GOT3 (cell line): ENCODE results near the gene DEFB123.

Experiments
- DNase-seq: peaks from one replicate; lab custom pipeline; 2025; ENCODE audit warnings: mixed read lengths; lab: John Stamatoyannopoulos, UW

DEFB123 gene

GRCh38 chr20:31474097-31474436 lies 33.6 kb downstream of the DEFB123 start:
- DNase-seq, result no peak

DNA sequence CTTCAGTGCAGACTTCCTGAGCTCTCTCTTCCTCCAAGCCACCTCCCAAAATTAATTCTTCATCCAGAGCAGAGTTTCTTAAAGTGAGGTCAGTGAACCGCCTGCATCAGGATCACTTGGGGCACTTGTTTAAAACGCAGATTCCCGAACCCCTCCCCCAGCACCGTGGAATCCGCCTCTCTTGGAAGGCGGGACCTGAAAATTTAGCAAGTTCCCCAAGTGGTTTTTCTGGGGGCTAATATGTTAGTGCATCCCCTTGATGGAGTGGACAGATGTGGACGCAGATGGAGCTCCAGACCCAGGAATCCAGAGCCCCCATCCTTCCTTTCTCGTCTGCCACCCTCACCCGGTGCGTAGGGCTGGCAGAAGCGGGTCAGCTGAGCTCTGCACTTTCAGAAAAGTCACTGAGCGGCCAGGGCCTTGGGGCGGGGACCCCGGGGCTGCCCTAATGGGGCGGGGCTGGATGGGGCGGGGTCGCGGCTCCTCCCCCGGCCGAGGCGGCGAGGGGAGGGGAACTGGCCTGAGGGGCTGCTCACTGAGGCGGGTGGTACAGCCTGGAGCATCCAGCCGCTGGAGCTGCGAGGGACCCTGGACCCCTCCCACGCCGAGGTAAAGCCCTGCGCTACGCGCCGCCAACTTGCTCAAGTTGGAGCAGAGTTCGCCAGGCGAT lies 34.5 kb downstream of the DEFB123 start, which contains the start of the genes DEFB124 and REM1:
DEFB124 (minus strand) TSS at position 370 of the 670 bp plus-strand sequence. CDS start 2,114 bp downstream, outside the sequence.
REM1 (plus strand) TSS at position 531 of the 670 bp plus-strand sequence. CDS start 1,158 bp downstream, outside the sequence.
- no peak for DNase-seq

DNA sequence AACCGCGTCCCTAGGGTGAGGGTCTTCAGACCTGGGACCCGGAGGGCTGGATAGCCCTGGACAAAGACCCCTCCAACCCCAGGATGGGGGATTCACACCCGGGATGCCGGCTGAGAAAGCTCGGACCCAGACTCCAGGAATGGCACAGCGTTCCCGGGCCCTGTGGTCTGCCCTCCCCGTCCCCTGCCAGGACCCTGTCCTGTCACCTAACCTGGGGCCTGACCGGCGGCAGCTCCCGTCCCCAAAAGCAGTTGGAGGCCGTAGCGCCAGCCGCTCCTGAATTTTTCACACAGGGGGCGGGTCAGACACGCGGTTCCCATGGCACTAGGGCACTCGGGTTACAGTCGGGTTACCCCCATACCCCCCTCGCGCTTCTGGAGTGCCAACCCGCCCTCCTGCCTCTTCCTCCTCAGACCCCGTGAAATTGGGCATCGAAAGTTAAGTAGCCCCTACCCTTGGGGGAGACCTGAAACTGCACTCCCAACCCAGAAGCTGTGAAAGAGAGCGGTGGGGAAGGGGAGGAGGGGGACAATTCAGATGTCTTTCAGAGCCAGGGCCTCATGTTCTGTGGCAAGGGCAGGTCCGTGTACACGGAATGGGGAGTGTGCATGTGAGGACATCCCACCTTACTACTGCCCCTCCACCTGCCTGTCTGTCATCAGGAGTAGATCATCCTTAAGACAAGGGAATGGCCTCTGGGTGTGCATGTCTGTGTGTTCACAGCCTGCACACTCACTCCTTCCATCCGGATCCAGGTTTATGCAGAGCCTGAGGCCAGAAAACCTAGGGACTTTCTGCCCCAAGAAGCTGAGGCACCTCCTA lies 35.3 kb downstream of the DEFB123 start:
- DNase-seq, result no peak

DNA sequence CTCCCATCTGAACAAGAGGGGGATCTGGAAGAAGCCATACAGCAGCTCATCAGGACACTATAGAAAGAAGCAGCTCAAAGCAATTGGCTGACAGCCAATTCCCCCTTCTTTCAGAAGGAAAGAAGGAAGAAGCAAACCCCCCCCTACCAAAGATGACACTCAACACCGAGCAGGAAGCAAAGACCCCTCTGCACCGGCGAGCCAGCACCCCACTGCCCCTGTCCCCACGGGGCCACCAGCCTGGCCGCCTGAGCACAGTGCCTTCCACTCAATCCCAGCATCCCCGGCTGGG lies 35.8 kb downstream of the DEFB123 start:
- DNase-seq, result no peak

DNA sequence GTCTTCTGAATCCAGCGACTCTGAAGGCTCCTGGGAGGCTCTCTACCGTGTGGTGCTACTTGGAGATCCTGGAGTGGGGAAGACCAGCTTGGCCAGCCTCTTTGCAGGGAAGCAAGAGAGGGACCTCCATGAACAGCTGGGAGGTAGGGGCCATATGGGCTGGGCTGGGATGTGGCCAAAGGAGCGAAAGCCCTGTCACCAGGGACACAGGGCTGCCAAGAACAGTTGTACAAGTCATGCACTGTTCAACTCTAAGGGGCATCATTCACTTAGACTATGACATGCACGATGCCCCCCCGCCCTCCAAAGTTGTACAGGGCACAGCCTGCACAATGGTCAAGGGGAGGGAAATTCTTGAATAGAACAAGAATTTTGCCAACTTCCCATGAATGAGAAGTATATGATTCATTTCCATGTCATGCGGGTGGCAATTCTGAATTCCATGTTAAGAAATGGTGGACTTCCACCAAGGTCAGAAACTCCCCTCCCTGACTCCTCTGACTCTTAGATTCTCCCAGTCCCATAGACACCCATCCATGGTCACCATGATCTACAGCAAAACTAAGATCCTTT lies 36.3 kb downstream of the DEFB123 start:
- DNase-seq, result no peak

DNA sequence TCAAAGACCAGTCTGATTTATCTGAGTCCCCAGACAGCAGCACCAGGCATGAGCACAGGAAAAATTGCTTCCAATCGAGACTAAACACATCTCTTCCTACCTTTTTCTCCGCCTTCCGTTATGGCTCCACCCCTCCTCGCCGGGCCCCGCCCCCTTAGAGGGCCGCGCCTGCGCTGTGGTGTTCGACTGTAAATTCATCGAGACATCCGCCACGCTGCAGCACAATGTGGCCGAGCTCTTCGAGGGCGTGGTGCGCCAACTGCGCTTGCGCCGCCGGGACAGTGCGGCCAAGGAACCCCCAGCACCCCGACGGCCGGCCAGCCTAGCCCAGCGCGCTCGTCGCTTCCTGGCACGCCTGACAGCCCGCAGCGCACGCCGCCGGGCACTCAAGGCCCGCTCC lies 43.6 kb downstream of the DEFB123 start:
- DNase-seq, result no peak

DNA sequence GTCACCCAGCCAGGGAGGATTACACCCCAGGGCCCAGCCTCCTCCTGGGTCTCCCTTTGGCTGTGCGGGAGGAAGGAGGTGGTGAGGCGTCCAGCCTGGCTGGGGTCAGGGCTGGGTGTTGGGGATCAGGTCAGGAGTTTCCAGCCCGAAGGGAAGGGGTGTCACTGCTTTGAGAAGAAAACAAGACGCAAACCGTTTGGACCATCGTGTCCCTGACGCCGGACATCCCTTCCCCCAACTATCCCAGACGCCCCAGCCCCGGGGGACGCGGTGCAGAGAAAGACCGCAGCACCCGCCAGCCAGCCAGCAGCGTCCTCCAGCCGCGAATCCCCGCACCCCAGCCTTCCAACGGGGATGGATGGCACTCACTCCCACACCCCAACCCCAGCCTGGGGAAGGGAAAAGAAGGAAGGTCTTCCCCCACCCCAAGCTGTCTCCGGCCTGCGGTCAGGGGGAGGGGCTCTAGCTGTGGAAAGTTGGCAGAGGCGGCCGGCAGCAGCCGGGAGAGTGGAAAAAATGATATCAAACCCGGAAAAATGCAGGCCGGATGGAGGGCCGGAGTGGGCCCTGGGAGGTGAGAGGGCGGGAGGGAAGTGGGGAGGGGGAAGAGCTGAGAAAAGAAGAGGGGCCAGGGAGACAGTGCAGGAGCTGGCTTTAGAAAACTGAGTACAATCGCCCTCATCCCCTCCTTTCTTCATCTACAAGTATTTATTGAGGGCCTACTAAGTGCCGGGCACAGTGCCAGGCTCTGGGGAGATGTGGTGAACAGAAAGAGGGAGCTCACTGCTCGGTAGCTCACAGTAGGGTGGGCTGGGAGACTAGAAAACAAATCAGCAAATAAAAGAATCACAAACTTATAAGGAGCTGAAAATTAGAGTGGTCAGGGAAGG lies 45.3 kb downstream of the DEFB123 start:
- DNase-seq, result no peak

DNA sequence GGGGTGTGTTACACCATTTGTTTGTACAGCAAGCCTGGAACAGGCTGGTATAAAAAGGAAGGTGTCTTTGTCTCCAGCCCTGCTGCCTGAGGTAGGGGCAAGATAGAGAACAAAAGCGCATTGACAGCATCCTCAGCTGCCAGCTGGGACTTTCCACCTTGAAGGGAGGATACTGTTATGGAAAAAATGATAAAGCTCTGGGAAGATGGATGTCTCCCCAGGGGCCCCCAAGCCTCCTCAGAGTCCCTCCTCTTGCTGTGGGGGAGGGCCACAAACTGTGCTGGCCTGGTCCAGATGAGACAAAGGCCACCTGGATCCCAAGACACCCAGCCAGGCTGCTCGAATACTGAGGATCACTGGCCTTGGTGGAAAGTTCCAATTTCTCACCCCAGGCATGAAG lies 47.7 kb downstream of the DEFB123 start:
- DNase-seq, result no peak

DNA sequence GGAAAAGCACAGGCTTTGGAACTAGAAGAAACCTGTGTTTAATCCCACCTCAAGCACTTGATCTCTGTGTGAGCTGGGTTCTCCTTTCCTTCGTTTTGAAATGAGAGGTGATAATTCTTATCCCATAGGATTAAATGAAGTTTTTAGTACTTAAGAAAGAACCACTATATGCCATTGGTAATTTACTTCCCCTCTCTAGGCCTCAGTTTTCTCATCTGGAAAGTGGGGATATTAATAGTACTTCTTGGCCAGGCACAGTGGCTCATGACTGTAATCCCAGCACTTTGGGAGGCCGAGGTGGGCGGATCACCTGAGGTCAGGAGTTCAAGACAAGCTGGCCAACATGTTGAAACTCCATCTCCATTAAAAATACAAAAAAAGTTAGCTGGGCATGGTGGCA lies 48.7 kb downstream of the DEFB123 start:
- no peak for DNase-seq

GRCh38 chr20:31490752-31491151 lies 50.3 kb downstream of the DEFB123 start:
- no peak for DNase-seq

DNA sequence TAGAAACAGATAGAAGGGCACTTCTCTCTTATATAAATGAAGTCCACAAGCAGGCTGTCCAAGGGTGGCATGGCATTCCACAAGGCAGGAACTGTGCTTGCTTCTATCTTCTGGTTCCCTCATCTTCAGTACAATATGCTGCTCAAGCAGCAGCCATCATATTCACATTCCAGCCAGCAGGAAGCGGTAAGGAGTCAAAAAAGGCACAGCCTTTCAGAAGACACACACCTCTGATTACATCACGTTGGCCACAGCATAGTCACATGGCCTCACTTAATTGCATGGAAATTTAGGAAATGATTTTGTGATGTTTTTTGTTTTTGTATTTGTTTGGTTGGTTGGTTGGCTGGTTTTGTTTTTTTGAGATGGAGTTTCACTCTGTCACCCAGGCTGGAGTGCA lies 53.7 kb downstream of the DEFB123 start:
- DNase-seq, result no peak

DNA sequence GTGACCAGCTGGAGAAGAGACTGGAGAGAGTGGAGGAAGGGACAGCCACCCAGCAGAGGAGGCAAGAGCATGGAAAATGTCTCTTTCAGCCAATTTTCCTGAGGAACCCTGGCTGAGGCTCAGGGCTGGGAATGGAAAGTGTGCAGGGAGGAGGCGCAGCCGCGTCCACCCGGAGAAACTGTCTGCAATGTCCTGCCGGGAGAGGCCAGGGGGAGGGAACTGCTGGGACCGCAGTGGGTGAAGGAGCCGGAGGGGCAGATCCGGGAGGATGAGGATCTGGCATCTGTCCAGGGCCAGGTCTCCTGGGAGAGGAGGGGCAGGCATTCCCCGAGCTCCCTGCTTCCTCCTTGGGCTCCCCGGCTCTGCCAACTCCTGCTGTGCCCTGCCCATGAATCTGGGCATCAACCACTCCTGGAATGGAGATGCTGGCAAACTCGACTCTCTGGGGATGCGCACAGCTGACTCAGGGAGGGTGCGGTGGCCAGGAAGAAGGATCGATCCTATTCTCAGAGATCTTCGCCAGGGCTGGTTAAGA lies 56.4 kb downstream of the DEFB123 start:
- DNase-seq, result peak; percentile 82

- peak; percentile 50 for DNase-seq
Measured at GRCh38 chr20:31497838-31498540, 57.6 kb downstream of the DEFB123 start.
